Natural killer cell (primary cell): Measurements from ENCODE around the gene SLC6A19. TPM values are rescaled to one million over a fixed set of nuclear protein-coding genes. Genes with fewer than 3 reads are reported as not detected.

ENCODE experiments used
- ATAC-seq, 3 donors: fragments of 150-1000 bp in 2 of 3; fragments of 200-7000 bp in 1 of 3; cut with Tn5 transposase; 1 replicate in 1 of 3; 2 replicates in 2 of 3; pipeline ENCODE4 v1.10.0; 2021; ENCODE audit warnings: mild to moderate bottlenecking in 2 of 3, moderate library complexity in 2 of 3
- DNase-seq, 2 donors: peaks; one replicate each; pipeline versions ENCODE4 v3.0.0 to v3.0.0-alpha.2; 2013 to 2021; ENCODE audit warnings: mixed read lengths in 1 of 2
- H3K27ac ChIP-seq: one replicate; pipeline ENCODE4 v1.5.1; 2013; ENCODE audit warnings: mild to moderate bottlenecking, low read length
- H3K27me3 ChIP-seq: one replicate; pipeline ENCODE4 v1.6.1; 2013; ENCODE audit warnings: low read length; ENCODE audit not compliant: control insufficient read depth, insufficient read depth
- H3K36me3 ChIP-seq: one replicate; pipeline ENCODE4 v1.6.1; 2013; ENCODE audit warnings: low read length; ENCODE audit not compliant: control insufficient read depth, insufficient read depth
- H3K4me1 ChIP-seq: one replicate; pipeline ENCODE4 v1.6.1; 2013; ENCODE audit warnings: low read length; ENCODE audit not compliant: control insufficient read depth, insufficient read depth
- H3K4me3 ChIP-seq: one replicate; pipeline ENCODE4 v1.5.1; 2013; ENCODE audit warnings: low read length
- H3K9me3 ChIP-seq: one replicate; pipeline ENCODE4 v1.6.1; 2013; ENCODE audit warnings: low read length; ENCODE audit not compliant: control insufficient read depth, insufficient read depth
- H3K27ac Mint-ChIP-seq, 2 donors: one replicate each; pipeline ENCODE4 v1.8.0; 2022; ENCODE audit warnings: mild to moderate bottlenecking in 2 of 2, mixed read lengths in 2 of 2, moderate library complexity in 1 of 2
- H3K27me3 Mint-ChIP-seq, 2 donors: one replicate each; pipeline ENCODE4 v1.8.0; 2022; ENCODE audit warnings: low read depth in 2 of 2, mixed read lengths in 2 of 2
- H3K36me3 Mint-ChIP-seq: one replicate; pipeline ENCODE4 v1.8.0; 2022; ENCODE audit warnings: mixed read lengths
- H3K4me1 Mint-ChIP-seq, 2 donors: one replicate each; pipeline ENCODE4 v1.8.0; 2022; ENCODE audit warnings: mixed read lengths in 2 of 2
- H3K4me3 Mint-ChIP-seq: one replicate; pipeline ENCODE4 v1.8.0; 2022; ENCODE audit warnings: mild to moderate bottlenecking, moderate library complexity, mixed read lengths
- H3K9me3 Mint-ChIP-seq, 2 donors: one replicate each; pipeline ENCODE4 v1.8.0; 2022; ENCODE audit warnings: mixed read lengths in 2 of 2
- CTCF ChIP-seq: fragments of 200-600 bp; IDR thresholded peaks from one replicate; pipeline ENCODE4 v1.8.0; 2022; ENCODE audit warnings: antibody characterized with exemption
- WGBS: methylation state at CpG from one replicate; pipeline ENCODE4 v1.1.7; 2013; ENCODE audit warnings: missing lambda C conversion rate; ENCODE audit not compliant: insufficient coverage; 5-methylcytosine and 5-hydroxymethylcytosine counted together
- intact Hi-C: fragments of 100-400 bp; cut with micrococcal nuclease; formaldehyde crosslinking; loops from one replicate; pipeline ENCODE4 v1.14.2; 2022
- total RNA-seq, 4 donors: library from RNA; stranded (reverse); fragments of 120-200 nt in 1 of 4; gene quantifications; one replicate each; pipeline versions ENCODE4 v1.2.3 to v1.2.4, GENCODE V29; 2013 to 2022

SLC6A19 gene
- total RNA-seq, 3 donors from 2014 or later (not counting 1 experiment from before 2014, with no cell fraction given): not detected

- peaks cover 6 to 17% of the 10 kb centered on the region in 2 donors for H3K27me3 Mint-ChIP-seq
- WGBS: 93% methylated on average over 33 of the region's 33 CpGs
- H3K4me1 Mint-ChIP-seq: peaks cover 16 to 20% of the 10 kb centered on the region in 2 donors
- Histone ChIP-seq H3K27ac (no peak overlapping the region), H3K4me3 (no peak overlapping the region), H3K36me3 (no peaks in the 10 kb centered on the region), H3K4me1 (peaks cover 36% of the 10 kb centered on the region), H3K27me3 (no peaks in the 10 kb centered on the region), H3K9me3 (no peaks in the 10 kb centered on the region)
- no peaks in the 10 kb centered on the region for H3K9me3 Mint-ChIP-seq
- ATAC-seq: no peak
- TF ChIP-seq CTCF: no peak
- H3K4me3 Mint-ChIP-seq: no peak overlapping the region
- H3K27ac Mint-ChIP-seq: no peak overlapping the region
- no peak for DNase-seq
- H3K36me3 Mint-ChIP-seq: no peaks in the 10 kb centered on the region
- intact Hi-C loops: no loop called here
Observed at GRCh38 chr5:1169211-1170115, 31.9 kb upstream of the SLC6A19 start.

DNA sequence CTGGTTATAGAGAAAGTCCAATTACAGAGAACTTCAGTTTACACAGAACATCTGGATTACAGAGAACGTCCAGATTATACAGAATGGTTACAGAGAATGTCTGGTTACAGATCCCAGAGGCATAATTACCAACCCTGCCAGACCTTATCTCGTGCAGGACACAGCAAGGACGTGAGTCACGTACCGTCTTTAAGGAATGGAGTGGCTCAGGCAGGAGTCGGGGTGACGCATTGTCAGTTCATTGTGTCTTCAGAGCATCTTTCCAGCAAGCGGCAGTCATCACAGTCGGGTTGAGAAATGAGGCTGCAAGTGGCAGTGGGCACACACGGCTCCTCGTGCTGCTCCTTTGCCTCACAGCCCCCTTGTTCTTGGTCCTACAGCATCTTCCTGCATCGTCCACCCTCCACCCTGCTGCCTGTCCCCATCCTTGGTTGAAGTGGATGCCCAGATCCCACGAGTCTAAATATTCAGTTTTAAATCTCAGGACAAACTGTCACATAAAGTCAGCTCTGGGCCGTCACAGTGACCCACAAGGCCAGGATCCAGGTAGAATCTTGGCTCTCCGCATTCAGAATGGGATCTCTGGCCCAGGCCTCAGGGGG, 30.0 kb upstream of the SLC6A19 start:
- intact Hi-C loops: no loop called here
- 84% methylated on average over 15 of the region's 15 CpGs for WGBS
- no peak overlapping the region for H3K4me3 ChIP-seq
- H3K27me3 ChIP-seq: no peaks in the 10 kb centered on the region
- peaks cover 6 to 8% of the 10 kb centered on the region in 2 donors for H3K27me3 Mint-ChIP-seq
- no peaks in the 10 kb centered on the region for H3K9me3 Mint-ChIP-seq
- DNase-seq (no peak), ATAC-seq (no peak)
- H3K9me3 ChIP-seq: no peaks in the 10 kb centered on the region
- peaks cover 36% of the 10 kb centered on the region for H3K4me1 ChIP-seq
- no peaks in the 10 kb centered on the region for H3K36me3 ChIP-seq
- H3K27ac ChIP-seq: no peak overlapping the region
- no peaks in the 10 kb centered on the region for H3K36me3 Mint-ChIP-seq
- no peak overlapping the region for H3K27ac Mint-ChIP-seq
- no peak for TF ChIP-seq CTCF
- H3K4me1 Mint-ChIP-seq: peaks cover 16 to 21% of the 10 kb centered on the region in 2 donors
- no peak overlapping the region for H3K4me3 Mint-ChIP-seq

GRCh38 chr5:1172007-1172581, 29.3 kb upstream of the SLC6A19 start:
- intact Hi-C loops: no loop called here
- Histone ChIP-seq H3K27me3 (no peaks in the 10 kb centered on the region), H3K27ac (peak overlapping the region; percentile 41), H3K4me3 (no peak overlapping the region), H3K4me1 (peaks cover 36% of the 10 kb centered on the region), H3K36me3 (no peaks in the 10 kb centered on the region), H3K9me3 (no peaks in the 10 kb centered on the region)
- peaks cover 4 to 6% of the 10 kb centered on the region in 2 donors for H3K27me3 Mint-ChIP-seq
- H3K4me1 Mint-ChIP-seq: peaks cover 16 to 21% of the 10 kb centered on the region in 2 donors
- H3K27ac Mint-ChIP-seq: no peak overlapping the region
- DNase-seq (no peak), ATAC-seq (no peak)
- H3K36me3 Mint-ChIP-seq: no peaks in the 10 kb centered on the region
- H3K9me3 Mint-ChIP-seq: no peaks in the 10 kb centered on the region
- WGBS: 92% methylated on average over 20 of the region's 20 CpGs
- H3K4me3 Mint-ChIP-seq: no peak overlapping the region
- TF ChIP-seq CTCF: no peak
